Stimulated activated effector memory CD8-positive, alpha-beta T cell treated with anti-CD3 and anti-CD28 coated beads, Interleukin-12 subunit alpha, Interleukin-12 subunit beta, amount 100 ng/mL, for 72 hours (primary cell): ENCODE measurements around the gene PPP2R3A.
"Not testable (repeated sequence)": the region's sequence is repeated elsewhere in the genome, so short reads cannot be mapped to it uniquely, and the experiment has no call there.

Experiments
- ATAC-seq: fragments of 150-1000 bp; cut with Tn5 transposase; 2 replicates; pipeline ENCODE4 v1.10.0; 2021
- DNase-seq, 2 donors: peaks; one replicate each; pipeline ENCODE4 v3.0.0; 2021 to 2022; ENCODE audit warnings: low spot score in 2 of 2
- H3K27ac Mint-ChIP-seq: one replicate; pipeline ENCODE4 v1.8.0; 2022; ENCODE audit warnings: mild to moderate bottlenecking, mixed read lengths
- H3K36me3 Mint-ChIP-seq: one replicate; pipeline ENCODE4 v1.8.0; 2022; ENCODE audit warnings: mild to moderate bottlenecking, mixed read lengths
- H3K4me1 Mint-ChIP-seq: one replicate; pipeline ENCODE4 v1.8.0; 2022; ENCODE audit warnings: mixed read lengths
- H3K4me3 Mint-ChIP-seq: one replicate; pipeline ENCODE4 v1.8.0; 2022; ENCODE audit warnings: mild to moderate bottlenecking, mixed read lengths
- H3K9me3 Mint-ChIP-seq: one replicate; pipeline ENCODE4 v1.8.0; 2022; ENCODE audit warnings: mixed read lengths

The PPP2R3A gene

DNA sequence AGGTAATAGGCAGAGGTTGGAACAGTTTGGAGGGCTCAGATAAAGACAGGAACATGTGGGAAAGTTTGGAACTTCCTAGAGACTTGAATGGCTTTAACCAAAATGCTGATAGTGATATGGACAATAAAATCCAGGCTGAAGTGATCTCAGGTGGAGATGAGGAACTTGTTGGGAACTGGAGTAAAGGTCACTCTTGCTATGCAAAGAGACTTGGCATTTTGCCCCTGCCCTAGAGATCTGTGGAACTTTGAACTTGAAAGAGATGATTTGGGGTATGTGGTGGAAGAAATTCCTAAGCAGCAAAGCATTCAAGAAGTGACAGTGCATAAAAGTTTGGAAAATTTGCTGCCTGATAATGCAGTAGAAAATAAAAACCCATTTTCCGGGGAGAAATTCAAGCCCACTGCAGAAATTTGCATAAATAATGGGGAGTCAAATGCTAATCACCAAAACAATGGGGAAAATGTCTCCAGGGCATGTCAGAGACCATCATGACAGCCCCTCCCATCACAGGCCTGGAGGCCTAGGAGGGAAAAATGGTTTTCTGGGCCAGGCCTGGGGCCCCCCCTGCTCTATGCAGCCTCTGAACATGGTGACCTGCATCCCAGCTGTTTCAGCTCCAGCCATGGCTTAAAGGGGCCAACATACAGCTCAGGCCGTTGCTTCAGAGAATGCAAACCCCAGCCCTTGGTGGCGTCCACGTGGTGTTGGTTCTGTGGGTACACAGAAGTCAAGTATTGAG is 118.3 kb downstream of the PPP2R3A start:
- not testable (repeated sequence) for H3K4me1 Mint-ChIP-seq, H3K27ac Mint-ChIP-seq, H3K4me3 Mint-ChIP-seq, DNase-seq, H3K36me3 Mint-ChIP-seq, ATAC-seq, H3K9me3 Mint-ChIP-seq

DNA sequence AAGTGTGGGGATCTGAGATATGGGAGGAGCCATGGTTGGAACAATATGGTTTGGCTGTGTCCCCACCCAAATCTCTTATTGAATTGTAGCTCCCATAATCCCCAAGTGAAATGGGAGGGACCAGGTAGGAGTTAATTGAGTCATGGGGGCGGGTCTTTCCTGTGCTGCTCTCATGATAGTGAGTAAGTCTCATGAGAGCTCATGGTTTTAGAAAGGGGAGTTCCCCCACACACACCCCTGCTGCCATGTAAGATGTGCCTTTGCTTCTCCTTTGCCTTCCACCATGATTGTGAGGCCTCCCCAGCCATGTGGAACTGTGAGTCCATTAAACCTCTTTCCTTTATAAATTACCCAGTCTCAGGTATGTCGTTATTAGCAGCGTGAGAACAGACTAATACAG is 119.5 kb downstream of the PPP2R3A start:
- H3K36me3 Mint-ChIP-seq, H3K27ac Mint-ChIP-seq, DNase-seq, H3K4me1 Mint-ChIP-seq, H3K9me3 Mint-ChIP-seq, ATAC-seq, H3K4me3 Mint-ChIP-seq: not testable (repeated sequence)

DNA sequence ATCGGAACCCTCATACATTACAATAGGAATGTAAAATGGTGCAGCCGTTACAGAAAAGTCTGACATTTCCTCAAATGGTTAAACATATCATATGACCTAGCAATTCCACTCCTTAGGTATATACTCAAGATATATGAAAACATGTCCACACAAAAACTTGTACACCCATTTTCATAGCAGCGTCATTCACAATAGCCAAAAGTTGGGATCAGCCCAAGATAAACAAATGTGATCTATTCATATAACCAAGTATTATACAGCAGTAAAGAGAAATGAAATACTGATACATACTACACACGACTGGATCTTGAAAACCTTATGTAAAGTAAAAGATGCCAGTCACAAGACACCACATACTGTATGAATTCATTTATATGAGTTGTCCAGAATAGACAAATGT is 128.2 kb downstream of the PPP2R3A start:
- H3K36me3 Mint-ChIP-seq = no peaks in the 10 kb centered on the region
- no peak for ATAC-seq

DNA sequence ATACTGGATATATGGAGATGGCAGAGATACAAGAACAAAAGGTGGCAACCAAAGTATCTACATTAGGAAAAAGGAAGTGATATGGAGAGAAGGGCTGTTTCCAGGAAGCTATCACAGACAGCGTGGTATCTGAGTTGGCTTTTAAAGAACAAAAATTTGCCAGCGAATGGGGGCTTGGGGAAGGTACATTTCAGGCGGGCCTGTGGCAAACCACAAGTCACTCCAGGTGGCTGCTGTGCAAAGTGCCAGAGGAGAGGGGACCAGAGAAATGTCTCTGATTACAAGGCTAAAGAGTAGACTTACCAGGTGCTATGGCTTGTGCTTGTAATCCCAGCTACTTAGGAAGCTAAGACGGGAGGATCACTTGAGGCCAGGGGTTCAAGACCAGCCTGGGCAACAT is 139.5 kb downstream of the PPP2R3A start:
- no peak overlapping the region for H3K27ac Mint-ChIP-seq
- no peaks in the 10 kb centered on the region for H3K9me3 Mint-ChIP-seq
- no peaks in the 10 kb centered on the region for H3K36me3 Mint-ChIP-seq
- DNase-seq = no peak
- no peak for ATAC-seq
- no peak overlapping the region for H3K4me3 Mint-ChIP-seq
- H3K4me1 Mint-ChIP-seq = peaks cover 8% of the 10 kb centered on the region

More for the DNA sequence above, 128.2 kb downstream of the PPP2R3A start:
- no peaks in the 10 kb centered on the region for H3K4me1 Mint-ChIP-seq
- H3K9me3 Mint-ChIP-seq = no peaks in the 10 kb centered on the region
- no peak overlapping the region for H3K4me3 Mint-ChIP-seq
- H3K27ac Mint-ChIP-seq = no peak overlapping the region
- DNase-seq = no peak

DNA sequence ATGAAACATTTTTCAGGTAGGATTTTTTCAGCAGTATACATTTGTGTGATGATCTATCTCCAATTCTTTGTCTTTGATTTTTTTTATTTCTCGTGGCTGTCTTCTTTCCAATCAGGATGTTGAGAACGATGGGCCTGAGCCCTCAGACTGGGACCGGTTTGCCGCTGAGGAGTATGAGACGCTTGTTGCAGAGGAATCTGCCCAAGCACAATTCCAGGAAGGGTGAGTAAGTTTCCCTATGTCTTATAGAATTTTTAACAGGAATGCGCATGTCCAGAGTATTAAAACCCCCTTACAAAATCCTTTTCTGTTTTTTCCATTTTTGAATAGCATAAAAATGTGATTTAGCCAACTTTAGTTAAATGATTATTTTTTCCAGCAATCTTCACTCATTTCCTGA is 140.6 kb downstream of the PPP2R3A start:
- H3K27ac Mint-ChIP-seq = no peak overlapping the region
- no peak overlapping the region for H3K4me3 Mint-ChIP-seq
- no peaks in the 10 kb centered on the region for H3K36me3 Mint-ChIP-seq
- no peak for DNase-seq
- H3K9me3 Mint-ChIP-seq = no peaks in the 10 kb centered on the region
- peaks cover 9% of the 10 kb centered on the region for H3K4me1 Mint-ChIP-seq
- no peak for ATAC-seq

DNA sequence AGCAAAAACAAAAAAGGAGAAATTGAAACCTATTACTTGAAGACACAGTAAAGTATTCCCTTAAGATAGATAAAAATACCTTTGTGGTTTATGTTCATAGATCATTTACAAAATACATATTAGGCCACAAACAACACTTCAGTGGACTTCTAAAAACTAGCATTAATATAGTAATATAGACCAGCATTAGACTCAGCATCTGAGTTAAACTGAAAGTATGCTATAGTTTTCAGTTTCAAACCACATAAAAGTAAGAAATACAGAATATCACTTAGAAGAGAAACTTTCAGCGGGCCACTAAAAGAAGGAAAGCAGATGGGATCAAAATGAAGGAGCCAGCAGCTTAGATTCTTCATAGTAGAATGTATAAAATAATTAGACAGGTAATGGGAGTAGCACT is 144.0 kb downstream of the PPP2R3A start:
- ATAC-seq = peak; percentile 70
- no peak overlapping the region for H3K27ac Mint-ChIP-seq
- no peak overlapping the region for H3K4me3 Mint-ChIP-seq
- H3K4me1 Mint-ChIP-seq = peaks cover 9% of the 10 kb centered on the region
- DNase-seq = no peak
- no peaks in the 10 kb centered on the region for H3K9me3 Mint-ChIP-seq
- no peaks in the 10 kb centered on the region for H3K36me3 Mint-ChIP-seq

DNA sequence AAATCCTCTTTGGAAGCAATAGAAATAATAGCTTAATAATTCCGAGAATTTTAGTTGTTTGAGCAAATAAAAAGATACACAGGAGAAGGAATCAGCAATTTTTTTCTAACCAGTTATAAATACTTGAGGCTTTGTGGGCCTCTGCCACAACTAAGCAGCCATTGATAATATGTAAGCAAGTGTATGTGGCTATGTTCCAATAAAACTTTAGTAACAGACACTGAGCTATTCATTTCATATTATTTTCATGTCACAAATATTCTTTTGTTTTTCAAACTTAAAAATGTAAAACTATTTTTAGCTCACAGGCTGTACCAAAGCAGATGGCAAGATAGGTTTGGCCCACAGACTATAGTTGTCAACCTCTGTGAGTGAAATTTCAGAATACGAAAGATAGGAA is 145.0 kb downstream of the PPP2R3A start:
- Mint-ChIP-seq H3K4me1 (peaks cover 9% of the 10 kb centered on the region), H3K4me3 (no peak overlapping the region), H3K9me3 (no peaks in the 10 kb centered on the region), H3K36me3 (no peaks in the 10 kb centered on the region), H3K27ac (no peak overlapping the region)
- ATAC-seq (no peak), DNase-seq (no peak)

DNA sequence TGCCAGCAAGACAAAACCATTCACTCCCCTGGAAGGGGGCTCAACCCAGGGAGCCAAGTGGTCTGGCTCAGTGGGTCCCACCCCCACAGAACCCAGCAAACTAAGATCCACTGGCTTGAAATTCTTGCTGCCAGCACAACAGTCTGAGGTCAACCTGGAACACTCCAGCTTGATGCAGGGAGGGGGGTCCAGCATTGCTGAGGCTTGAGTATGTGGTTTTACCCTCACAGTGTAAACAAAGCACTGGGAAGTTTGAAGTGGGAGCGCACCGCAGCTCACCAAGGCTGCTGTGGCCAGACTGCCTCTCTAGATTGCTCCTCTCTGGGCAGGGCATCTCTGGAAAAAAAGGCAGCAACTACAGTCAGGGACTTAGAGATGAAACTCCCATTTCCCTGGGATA is 148.9 kb downstream of the PPP2R3A start:
- Mint-ChIP-seq H3K27ac (no peak overlapping the region), H3K9me3 (peaks cover 6% of the 10 kb centered on the region), H3K36me3 (no peaks in the 10 kb centered on the region), H3K4me3 (no peak overlapping the region), H3K4me1 (peaks cover 7% of the 10 kb centered on the region)
- ATAC-seq = no peak
- no peak for DNase-seq

DNA sequence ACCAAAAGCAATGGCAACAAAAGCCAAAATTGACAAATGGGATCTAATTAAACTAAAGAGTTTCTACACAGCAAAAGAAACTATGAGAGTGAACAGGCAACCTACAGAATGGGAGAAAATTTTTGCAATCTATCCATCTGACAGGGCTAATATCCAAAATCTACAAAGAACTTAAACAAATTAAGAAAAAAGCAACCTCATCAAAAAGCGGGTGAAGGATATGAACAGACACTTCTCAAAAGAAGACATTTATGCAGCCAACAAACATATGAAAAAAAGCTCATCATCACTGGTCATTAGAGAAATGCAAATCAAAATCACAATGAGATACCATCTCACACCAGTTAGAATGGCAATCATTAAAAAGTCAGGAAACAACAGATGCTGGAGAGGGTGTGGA is 153.8 kb downstream of the PPP2R3A start:
- H3K4me1 Mint-ChIP-seq, H3K9me3 Mint-ChIP-seq, H3K27ac Mint-ChIP-seq, H3K36me3 Mint-ChIP-seq, ATAC-seq, DNase-seq, H3K4me3 Mint-ChIP-seq: not testable (repeated sequence)

DNA sequence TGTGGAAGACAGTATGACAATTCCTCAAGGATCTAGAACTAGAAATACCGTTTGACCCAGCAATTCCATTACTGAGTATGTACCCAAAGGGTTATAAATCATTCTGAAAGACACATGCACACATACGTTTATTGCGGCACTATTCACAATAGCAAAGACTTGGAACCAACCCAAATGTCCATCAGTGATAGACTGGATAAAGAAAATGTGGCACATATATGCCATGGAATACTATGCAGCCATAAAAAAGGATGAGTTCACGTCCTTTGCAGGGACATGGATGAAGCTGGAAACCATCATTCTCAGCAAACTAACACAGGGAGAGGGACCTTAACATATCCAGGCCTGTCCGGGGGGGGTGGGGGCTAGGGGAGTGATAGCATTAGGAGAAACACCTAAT is 154.3 kb downstream of the PPP2R3A start:
- H3K4me1 Mint-ChIP-seq, DNase-seq, H3K27ac Mint-ChIP-seq, H3K4me3 Mint-ChIP-seq, H3K36me3 Mint-ChIP-seq, ATAC-seq, H3K9me3 Mint-ChIP-seq: not testable (repeated sequence)

DNA sequence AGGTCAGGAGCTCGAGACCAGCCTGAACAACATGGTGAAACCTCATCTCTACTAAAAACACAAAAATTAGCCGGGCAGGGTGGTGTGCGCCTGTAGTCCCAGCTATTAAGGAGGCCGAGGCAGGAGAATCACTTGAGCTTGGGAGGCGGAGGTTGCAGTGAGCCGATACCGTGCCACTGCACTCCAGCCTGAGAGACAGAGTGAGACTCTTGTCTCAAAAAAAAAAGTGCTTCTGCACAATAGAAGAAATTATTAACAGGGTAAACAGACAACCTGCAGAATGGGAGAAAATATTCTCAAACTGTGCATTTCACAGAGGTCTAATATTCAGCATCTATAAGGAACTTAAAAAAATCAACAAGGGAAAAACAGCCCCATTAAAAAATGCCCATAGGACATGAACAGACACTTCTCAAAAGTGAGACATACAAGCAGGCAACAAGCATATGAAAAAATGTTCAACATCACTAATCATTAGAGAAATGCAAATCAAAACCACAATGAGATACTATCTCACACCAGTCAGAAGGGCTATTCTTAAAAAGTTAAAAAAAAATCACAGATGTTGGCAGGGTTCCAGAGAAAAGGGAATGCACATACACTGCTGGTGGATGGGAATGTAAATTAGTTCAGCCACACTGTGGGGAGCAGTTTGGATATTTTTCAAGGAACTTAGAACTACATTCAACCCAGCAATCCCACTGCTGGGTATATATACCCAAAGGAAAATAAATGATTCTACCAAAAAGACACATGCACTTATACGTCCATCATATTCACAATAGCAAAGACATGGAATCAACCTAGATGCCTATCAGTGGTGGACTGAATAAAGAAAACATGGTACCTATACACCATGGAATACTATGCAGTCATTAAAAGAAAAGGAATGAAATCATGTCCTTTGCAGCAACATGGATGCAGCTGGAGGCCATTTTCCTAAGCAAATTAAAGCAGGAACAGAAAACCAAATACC is 155.1 kb downstream of the PPP2R3A start:
- no peak for ATAC-seq
- H3K36me3 Mint-ChIP-seq = no peaks in the 10 kb centered on the region
- H3K4me1 Mint-ChIP-seq = no peaks in the 10 kb centered on the region
- H3K27ac Mint-ChIP-seq = no peak overlapping the region
- no peak overlapping the region for H3K4me3 Mint-ChIP-seq
- DNase-seq = no peak
- H3K9me3 Mint-ChIP-seq = peaks cover 6% of the 10 kb centered on the region

DNA sequence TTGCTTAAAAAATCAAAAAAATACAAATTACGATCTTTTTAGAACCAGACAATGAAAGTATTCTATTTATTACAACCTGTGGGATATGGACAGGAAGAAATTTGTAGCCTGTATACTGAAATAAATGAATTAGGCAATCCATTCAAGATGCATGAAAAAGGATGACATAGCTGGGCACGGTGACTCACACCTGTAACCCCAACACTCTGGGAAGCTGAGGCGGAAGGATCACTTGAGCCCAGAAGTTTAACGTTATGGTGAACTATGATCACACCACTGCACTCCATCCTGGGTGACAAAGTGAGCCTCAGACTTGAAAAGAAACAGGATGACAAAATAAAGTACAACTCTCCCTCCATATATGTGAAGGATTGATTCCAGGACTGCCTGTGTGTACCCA is 156.5 kb downstream of the PPP2R3A start:
- ATAC-seq (no peak), DNase-seq (no peak)
- H3K9me3 Mint-ChIP-seq = peaks cover 4% of the 10 kb centered on the region
- H3K4me1 Mint-ChIP-seq = no peaks in the 10 kb centered on the region
- H3K4me3 Mint-ChIP-seq = no peak overlapping the region
- H3K36me3 Mint-ChIP-seq = no peaks in the 10 kb centered on the region
- H3K27ac Mint-ChIP-seq = no peak overlapping the region

DNA sequence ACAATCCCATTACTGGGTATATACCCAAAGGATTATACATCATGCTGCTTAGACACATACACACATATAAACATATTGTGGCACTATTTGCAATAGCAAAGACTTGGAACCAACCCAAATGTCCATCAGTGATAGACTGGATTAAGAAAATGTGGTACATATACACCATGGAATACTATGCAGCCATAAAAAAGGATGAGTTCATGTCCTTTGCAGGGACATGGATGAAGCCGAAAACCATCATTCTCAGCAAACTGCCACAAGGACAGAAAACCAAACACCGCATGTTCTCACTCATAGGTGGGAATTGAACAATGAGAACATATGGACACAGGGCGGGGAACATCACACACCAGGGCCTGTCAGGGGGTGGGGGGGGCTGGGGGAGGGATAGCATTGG is 166.1 kb downstream of the PPP2R3A start:
- not testable (repeated sequence) for H3K4me1 Mint-ChIP-seq, DNase-seq, ATAC-seq, H3K36me3 Mint-ChIP-seq, H3K9me3 Mint-ChIP-seq, H3K4me3 Mint-ChIP-seq, H3K27ac Mint-ChIP-seq

DNA sequence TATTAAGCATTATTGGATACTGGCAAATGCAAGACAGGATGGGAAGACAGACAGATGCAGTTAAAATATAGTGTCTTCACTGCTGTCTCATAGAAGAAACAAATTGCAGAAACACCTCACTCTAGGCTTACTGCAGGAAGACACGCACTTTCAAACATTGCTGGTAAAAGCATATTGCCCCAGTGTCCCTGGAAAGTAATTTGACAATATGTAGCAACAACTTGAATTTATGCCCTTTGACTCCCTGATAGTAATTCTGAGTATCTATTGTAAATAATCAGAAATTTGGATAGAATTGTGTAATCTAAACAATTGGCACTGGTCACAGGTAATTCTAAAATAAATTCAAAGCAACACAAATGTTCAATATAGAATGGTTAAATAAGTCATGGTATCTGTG is 168.6 kb downstream of the PPP2R3A start:
- H3K4me1 Mint-ChIP-seq = peaks cover 6% of the 10 kb centered on the region
- peaks cover 4% of the 10 kb centered on the region for H3K36me3 Mint-ChIP-seq
- no peak overlapping the region for H3K4me3 Mint-ChIP-seq
- ATAC-seq = no peak
- DNase-seq = no peak
- no peak overlapping the region for H3K27ac Mint-ChIP-seq
- H3K9me3 Mint-ChIP-seq = no peaks in the 10 kb centered on the region

DNA sequence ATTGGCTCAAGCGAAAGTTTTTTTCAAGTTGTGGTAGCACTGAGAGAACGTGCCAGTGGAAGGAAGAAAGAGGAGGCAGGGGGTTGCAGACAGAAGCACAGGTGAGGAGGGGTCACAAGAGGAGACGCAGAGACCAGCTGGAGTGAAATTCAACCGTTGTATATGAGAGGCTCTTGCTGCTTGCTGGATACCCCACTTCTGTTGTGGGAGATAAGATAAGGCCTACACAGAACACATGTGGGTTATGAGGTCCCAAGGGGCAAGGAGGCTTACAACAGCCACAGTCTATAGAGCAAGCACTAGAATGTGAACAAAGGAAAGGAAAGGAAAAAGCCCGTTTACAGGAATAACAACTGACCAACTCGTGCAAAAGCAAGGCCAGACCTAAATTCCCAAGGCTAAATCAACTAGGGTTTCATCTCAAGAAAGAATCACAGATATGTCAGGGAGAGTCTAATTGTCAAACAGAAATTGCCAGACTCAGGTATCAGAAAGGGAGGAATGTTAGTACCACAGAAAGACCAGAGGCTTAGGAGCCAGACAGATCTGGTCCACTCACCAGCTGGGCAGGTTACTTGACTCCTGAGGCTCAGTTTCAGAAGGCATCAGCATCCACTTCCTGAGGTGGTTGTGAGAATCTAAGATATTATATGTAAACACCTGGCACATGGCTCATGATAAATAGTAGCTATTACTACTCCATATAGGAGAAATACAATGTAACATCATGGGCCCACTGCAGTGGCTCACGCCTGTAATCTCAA is 169.7 kb downstream of the PPP2R3A start:
- peaks cover 4% of the 10 kb centered on the region for H3K36me3 Mint-ChIP-seq
- ATAC-seq (no peak), DNase-seq (no peak)
- H3K4me1 Mint-ChIP-seq = peaks cover 6% of the 10 kb centered on the region
- H3K9me3 Mint-ChIP-seq = no peaks in the 10 kb centered on the region
- no peak overlapping the region for H3K4me3 Mint-ChIP-seq
- H3K27ac Mint-ChIP-seq = no peak overlapping the region
